B cell (primary cell): ENCODE data around the gene GNPDA1.
"Not testable (repeated sequence)": the region's sequence is repeated elsewhere in the genome, so short reads cannot be mapped to it uniquely, and the experiment has no call there.

Experiments used
- CTCF ChIP-seq: fragments of 200-600 bp; IDR thresholded peaks from one replicate; pipeline ENCODE4 v1.8.0; 2022; ENCODE audit warnings: antibody characterized with exemption, mild to moderate bottlenecking
- EZH2 ChIP-seq: IDR thresholded peaks from 2 replicates; pipeline ENCODE4 v1.6.1; 2012; ENCODE audit warnings: borderline replicate concordance, low read depth, mild to moderate bottlenecking, moderate library complexity, low read length; ENCODE audit not compliant: insufficient read depth, poor library complexity, severe bottlenecking

DNA sequence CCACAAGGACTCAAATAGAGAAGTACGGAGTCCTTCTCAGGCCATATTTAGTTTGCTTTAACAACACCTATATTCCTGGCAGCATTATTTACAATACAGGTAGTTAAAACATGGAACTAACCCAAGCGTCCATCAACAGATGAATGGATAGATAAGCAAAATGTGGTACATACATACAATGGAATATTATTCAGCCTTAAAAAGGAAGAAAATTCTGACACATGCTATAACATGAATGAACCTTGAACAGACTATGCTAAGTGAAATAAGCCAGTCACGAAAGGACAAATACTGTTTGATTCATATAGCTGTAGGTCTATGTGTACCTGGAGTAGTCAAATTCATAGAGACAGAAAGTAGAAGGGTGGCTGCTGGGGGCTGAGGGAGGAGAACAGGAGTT is 24.8 kb upstream of the GNPDA1 start:
- not testable (repeated sequence) for TF ChIP-seq CTCF, EZH2
